Upper lobe of left lung (tissue), 6 donors: ENCODE data around the gene ZNF496. TPM values are rescaled to one million over a fixed set of nuclear protein-coding genes. Genes with fewer than 3 reads are reported as not detected.

Experiments used
- ATAC-seq, 2 donors: fragments of 200-7000 bp; cut with Tn5 transposase; one replicate each; pipeline ENCODE4 v1.9.1; 2022; ENCODE audit warnings: mild to moderate bottlenecking in 2 of 2, moderate library complexity in 2 of 2; ENCODE audit not compliant: low FRiP score in 2 of 2
- DNase-seq, 2 donors: peaks; one replicate each; pipeline ENCODE4 v3.0.0-alpha.2; 2019 to 2020
- H3K27ac ChIP-seq, 4 donors: fragments of 200-600 bp; sonication (generic); one replicate each; pipeline ENCODE4 v1.5.1; 2016 to 2019
- H3K27me3 ChIP-seq, 4 donors: fragments of 200-600 bp; sonication (generic); one replicate each; pipeline ENCODE4 v1.5.1; 2017 to 2019
- H3K36me3 ChIP-seq, 4 donors: fragments of 200-600 bp; sonication (generic); one replicate each; pipeline ENCODE4 v1.5.1; 2016 to 2019
- H3K4me1 ChIP-seq, 4 donors: fragments of 200-600 bp; sonication (generic); one replicate each; pipeline ENCODE4 v1.5.1; 2018 to 2019
- H3K4me3 ChIP-seq, 4 donors: fragments of 200-600 bp; sonication (generic); one replicate each; pipeline ENCODE4 v1.5.1; 2017 to 2019; ENCODE audit warnings: mild to moderate bottlenecking in 2 of 4, moderate library complexity in 1 of 4
- H3K9me3 ChIP-seq, 4 donors: fragments of 200-600 bp; sonication (generic); one replicate each; pipeline ENCODE4 v1.5.1; 2018 to 2019
- EP300 ChIP-seq, 4 donors: sonication (generic); formaldehyde crosslinking; IDR thresholded peaks; one replicate each; pipeline ENCODE4 v1.5.1; 2017; ENCODE audit warnings: antibody characterized with exemption in 4 of 4, control low read depth in 2 of 4
- POLR2A ChIP-seq, 4 donors: fragments of 450-650 bp; IDR thresholded peaks; one replicate each; pipeline ENCODE4 v1.5.1; 2016 to 2017; ENCODE audit warnings: antibody characterized with exemption in 4 of 4, mild to moderate bottlenecking in 2 of 4
- POLR2AphosphoS5 ChIP-seq, 2 donors: sonication (generic); formaldehyde crosslinking; IDR thresholded peaks; one replicate each; pipeline ENCODE4 v1.5.1; 2017; ENCODE audit warnings: antibody characterized with exemption in 2 of 2
- WGBS, 2 donors: methylation state at CpG; one replicate each; pipeline ENCODE4 v1.1.5; 2017 to 2018; 5-methylcytosine and 5-hydroxymethylcytosine counted together
- total RNA-seq, 6 donors: library from RNA; depleted of rRNA in 4 of 6; stranded (reverse); fragments of >200 nt in 4 of 6; gene quantifications; one replicate each; pipeline versions ENCODE4 v1.1.0 to v1.2.1, GENCODE V29; 2016 to 2021
- TF ChIP-seq, protein P1 (sequence below), 6 experiments: fragments of 450-650 bp in 4 of 6; fragments of 200-600 bp in 2 of 6; sonication (generic) in 2 of 6; IDR thresholded peaks; one replicate each; pipeline ENCODE4 v1.5.1; 2016 to 2019; ENCODE audit warnings: antibody characterized with exemption in 6 of 6
- donor health status: DM: no; HTN: no; CAD: no; lungs with moderate emphysema.
- donor health status: DM: no; HTN: yes; CAD: no; lungs with severe emphysema.

The ZNF496 gene
- total RNA-seq, 6 donors from 2014 or later: 20.8 to 59.7 (median 27.2) TPM

DNA sequence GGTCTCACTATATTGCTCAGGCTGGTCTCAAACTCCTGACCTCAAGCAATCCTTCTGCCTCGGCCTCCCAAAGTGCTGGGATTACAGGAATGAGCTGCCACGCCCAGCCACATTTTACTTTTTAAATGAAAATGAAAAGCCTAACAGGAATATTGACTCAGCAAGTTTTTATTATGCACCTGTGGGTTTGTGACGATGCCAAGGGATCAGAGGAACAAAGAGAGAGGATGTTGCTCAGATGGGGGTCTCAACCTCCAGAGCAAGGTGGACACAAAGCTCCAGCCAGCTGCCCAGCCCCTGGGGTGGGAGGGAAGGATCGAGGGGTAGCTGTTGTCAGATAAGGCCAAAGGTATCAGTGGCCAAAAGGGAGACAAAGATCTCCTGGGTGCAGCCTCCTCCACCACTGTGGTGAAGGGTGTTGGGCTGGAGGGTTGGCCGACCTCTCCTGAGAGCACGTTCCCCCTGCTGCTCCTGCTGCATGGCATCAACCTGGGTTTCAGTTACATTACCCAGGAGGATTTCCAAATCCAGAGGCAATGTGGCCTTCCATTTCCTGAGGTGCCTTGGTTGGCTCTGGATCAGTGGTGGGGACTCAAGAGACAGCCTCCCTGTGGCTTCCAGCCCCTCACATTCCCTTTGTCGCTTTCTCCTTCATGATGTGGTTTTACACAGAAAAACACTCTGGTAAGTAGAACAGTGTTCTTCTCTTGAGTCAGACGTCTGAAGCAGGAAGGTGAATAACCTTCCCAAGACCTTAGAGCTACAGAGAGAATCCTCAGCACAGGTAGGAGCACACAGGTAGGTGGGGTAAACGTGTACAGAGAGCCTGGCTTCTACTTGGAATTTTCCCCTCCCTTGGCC is 34.2 kb downstream of the ZNF496 start:
- DNase-seq (no peak), ATAC-seq (no peak)
- Histone ChIP-seq H3K9me3 (no peaks in the 10 kb centered on the region), H3K4me1 (no peaks in the 10 kb centered on the region), H3K27ac (no peak overlapping the region), H3K4me3 (no peak overlapping the region), H3K27me3 (no peaks in the 10 kb centered on the region), H3K36me3 (peaks cover 4 to 35% (median 22%) of the 10 kb centered on the region in 4 donors)
- WGBS, 2 donors: 80 to 85% methylated on average over 8 to 9 of the region's 9 CpGs
- TF ChIP-seq, protein P1, sequence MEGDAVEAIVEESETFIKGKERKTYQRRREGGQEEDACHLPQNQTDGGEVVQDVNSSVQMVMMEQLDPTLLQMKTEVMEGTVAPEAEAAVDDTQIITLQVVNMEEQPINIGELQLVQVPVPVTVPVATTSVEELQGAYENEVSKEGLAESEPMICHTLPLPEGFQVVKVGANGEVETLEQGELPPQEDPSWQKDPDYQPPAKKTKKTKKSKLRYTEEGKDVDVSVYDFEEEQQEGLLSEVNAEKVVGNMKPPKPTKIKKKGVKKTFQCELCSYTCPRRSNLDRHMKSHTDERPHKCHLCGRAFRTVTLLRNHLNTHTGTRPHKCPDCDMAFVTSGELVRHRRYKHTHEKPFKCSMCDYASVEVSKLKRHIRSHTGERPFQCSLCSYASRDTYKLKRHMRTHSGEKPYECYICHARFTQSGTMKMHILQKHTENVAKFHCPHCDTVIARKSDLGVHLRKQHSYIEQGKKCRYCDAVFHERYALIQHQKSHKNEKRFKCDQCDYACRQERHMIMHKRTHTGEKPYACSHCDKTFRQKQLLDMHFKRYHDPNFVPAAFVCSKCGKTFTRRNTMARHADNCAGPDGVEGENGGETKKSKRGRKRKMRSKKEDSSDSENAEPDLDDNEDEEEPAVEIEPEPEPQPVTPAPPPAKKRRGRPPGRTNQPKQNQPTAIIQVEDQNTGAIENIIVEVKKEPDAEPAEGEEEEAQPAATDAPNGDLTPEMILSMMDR (IDR thresholded peaks at IDR 0.05): no peak
- no peak for TF ChIP-seq POLR2AphosphoS5 (IDR thresholded peaks at IDR 0.05)
- no peak for TF ChIP-seq POLR2A (IDR thresholded peaks at IDR 0.05)
- TF ChIP-seq EP300 (IDR thresholded peaks at IDR 0.05): no peak

DNA sequence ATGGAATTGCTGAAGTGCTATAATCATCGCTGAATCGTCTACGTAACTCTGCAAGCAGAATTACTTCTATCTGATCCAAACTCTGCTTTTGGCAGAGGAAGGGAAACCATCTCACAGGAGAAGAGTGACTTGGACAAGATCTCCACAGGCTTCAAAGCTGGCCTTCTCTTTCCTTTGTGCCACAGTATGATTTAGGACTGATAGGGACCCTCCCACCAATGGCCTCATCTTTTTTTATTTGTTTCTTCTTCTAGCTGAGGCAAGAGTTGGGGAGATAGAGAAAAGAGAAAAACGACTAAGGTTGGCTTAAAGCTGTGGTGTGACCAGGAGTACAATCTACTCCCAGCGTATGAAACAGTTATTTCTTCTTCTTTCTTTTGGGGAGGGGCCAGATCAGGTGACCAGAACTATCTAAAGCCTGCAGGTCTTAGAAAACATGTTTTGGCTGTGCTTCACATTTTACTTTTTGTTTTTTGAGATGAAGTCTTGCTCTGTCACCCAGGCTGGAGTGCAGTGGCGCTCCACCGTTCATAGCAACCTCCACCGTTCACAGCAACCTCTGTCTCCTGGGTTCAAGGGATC is 35.0 kb downstream of the ZNF496 start:
- 91 to 92% methylated on average over 8 of the region's 8 CpGs for WGBS, 2 donors
- TF ChIP-seq POLR2A (IDR thresholded peaks at IDR 0.05) (no peak), EP300 (IDR thresholded peaks at IDR 0.05) (no peak)
- TF ChIP-seq, protein P1 (IDR thresholded peaks at IDR 0.05): no peak
- no peak for ATAC-seq
- no peak for DNase-seq
- H3K27ac ChIP-seq: no peak overlapping the region
- H3K36me3 ChIP-seq: peaks cover 4 to 32% (median 16%) of the 10 kb centered on the region in 4 donors
- no peaks in the 10 kb centered on the region for H3K27me3 ChIP-seq
- no peaks in the 10 kb centered on the region for H3K4me1 ChIP-seq
- no peaks in the 10 kb centered on the region for H3K9me3 ChIP-seq
- H3K4me3 ChIP-seq: no peak overlapping the region

DNA sequence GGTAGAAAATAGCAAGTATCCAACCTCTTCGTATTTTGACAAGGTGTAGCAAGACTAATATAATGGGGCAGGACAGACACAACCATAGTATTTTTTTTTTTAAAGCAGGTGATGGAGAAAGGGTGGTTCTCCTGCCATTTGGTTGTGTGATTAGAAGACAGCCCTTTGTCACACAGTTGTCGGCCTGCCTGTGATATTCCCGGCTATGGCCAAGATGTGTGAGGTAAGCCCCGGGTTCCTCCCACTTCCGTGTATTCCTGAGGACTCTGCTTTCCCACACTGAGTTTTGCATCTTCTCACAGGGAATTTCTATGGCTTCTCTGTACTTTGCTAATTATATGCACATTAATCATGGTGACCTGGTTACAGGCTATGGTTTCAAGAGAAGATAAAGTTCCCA is 35.9 kb downstream of the ZNF496 start:
- H3K36me3 ChIP-seq: peaks cover 4 to 23% (median 11%) of the 10 kb centered on the region in 4 donors
- H3K27ac ChIP-seq: no peak overlapping the region
- no peaks in the 10 kb centered on the region for H3K27me3 ChIP-seq
- ATAC-seq: no peak
- TF ChIP-seq EP300 (IDR thresholded peaks at IDR 0.05) (no peak), POLR2A (IDR thresholded peaks at IDR 0.05) (no peak), POLR2AphosphoS5 (IDR thresholded peaks at IDR 0.05) (no peak)
- TF ChIP-seq, protein P1 (IDR thresholded peaks at IDR 0.05): no peak
- no peaks in the 10 kb centered on the region for H3K4me1 ChIP-seq
- H3K4me3 ChIP-seq: no peak overlapping the region
- no peaks in the 10 kb centered on the region for H3K9me3 ChIP-seq
- WGBS, 2 donors: 49 to 53% methylated on average over 5 of the region's 5 CpGs
- DNase-seq: no peak

DNA sequence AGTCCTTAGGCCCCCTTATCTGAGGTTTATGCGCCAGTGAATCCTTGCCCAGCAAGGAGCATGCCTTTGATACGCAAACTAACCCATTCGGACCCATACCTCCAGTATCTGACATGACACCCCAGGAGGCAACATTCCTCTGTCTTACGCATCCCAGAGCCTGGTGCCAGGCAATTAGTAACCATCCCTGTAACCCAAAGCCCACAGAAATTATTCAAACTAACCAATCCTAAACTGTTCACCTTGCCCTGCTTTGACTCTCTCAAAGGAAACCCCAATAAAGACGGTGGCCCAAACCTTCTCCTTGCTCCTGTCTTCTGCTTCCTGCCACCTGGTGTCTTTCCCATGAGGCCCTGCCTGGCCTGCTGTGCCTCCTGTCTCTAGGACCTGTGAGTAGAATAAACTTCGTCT is 36.4 kb downstream of the ZNF496 start:
- H3K4me1 ChIP-seq: no peaks in the 10 kb centered on the region
- ATAC-seq: no peak
- no peaks in the 10 kb centered on the region for H3K27me3 ChIP-seq
- DNase-seq: peak in 1 of 2 donors; percentile 2
- no peak overlapping the region for H3K27ac ChIP-seq
- WGBS, 2 donors: 56 to 60% methylated on average over 6 of the region's 6 CpGs
- H3K4me3 ChIP-seq: no peak overlapping the region
- H3K36me3 ChIP-seq: peaks cover under 1 to 18% (median 8%) of the 10 kb centered on the region in 4 donors
- TF ChIP-seq, protein P1 (IDR thresholded peaks at IDR 0.05): no peak
- TF ChIP-seq POLR2A (IDR thresholded peaks at IDR 0.05) (no peak), EP300 (IDR thresholded peaks at IDR 0.05) (no peak), POLR2AphosphoS5 (IDR thresholded peaks at IDR 0.05) (no peak)
- no peaks in the 10 kb centered on the region for H3K9me3 ChIP-seq
